Astrocyte of the cerebellum (primary cell): ENCODE results near the gene LEKR1.
"Not testable (repeated sequence)": the region's sequence is repeated elsewhere in the genome, so short reads cannot be mapped to it uniquely, and the experiment has no call there.

Experiments used
- DNase-seq: peaks from one replicate; pipeline ENCODE4 v3.0.0-alpha.2; 2011; ENCODE audit warnings: low read depth
- H3K4me3 ChIP-seq: 2 replicates; pipeline ENCODE4 v1.5.1; 2011; ENCODE audit warnings: mild to moderate bottlenecking, low read depth, low read length, moderate library complexity
- CTCF ChIP-seq: IDR thresholded peaks from 2 replicates; pipeline ENCODE4 v1.5.1; 2012; ENCODE audit warnings: low read length, low read depth, moderate library complexity, mild to moderate bottlenecking; ENCODE audit errors: missing control alignments
- in situ Hi-C: cut with HindIII; loops from 2 replicates; pipeline ENCODE4 v1.10.0; 2017; ENCODE audit warnings: low sequenced_read_pairs

The LEKR1 gene

GRCh38 chr3:156860873-156861272 is 34.7 kb downstream of the LEKR1 start:
- no peak for TF ChIP-seq CTCF
- no peak for DNase-seq
- in situ Hi-C loops: no loop called here
- no peak overlapping the region for H3K4me3 ChIP-seq

GRCh38 chr3:156862338-156862737 is 36.2 kb downstream of the LEKR1 start:
- DNase-seq: no peak
- H3K4me3 ChIP-seq: no peak overlapping the region

GRCh38 chr3:156865732-156866131 is 39.6 kb downstream of the LEKR1 start:
- in situ Hi-C loops: no loop called here
- H3K4me3 ChIP-seq: no peak overlapping the region
- TF ChIP-seq CTCF: no peak
- DNase-seq: no peak

More at GRCh38 chr3:156862338-156862737, 36.2 kb downstream of the LEKR1 start:
- in situ Hi-C loops: no loop called here
- no peak for TF ChIP-seq CTCF

GRCh38 chr3:156867174-156867573 is 41.0 kb downstream of the LEKR1 start:
- TF ChIP-seq CTCF: no peak
- in situ Hi-C loops: no loop called here
- no peak overlapping the region for H3K4me3 ChIP-seq
- no peak for DNase-seq

GRCh38 chr3:156867920-156868319 is 41.8 kb downstream of the LEKR1 start:
- in situ Hi-C loops: no loop called here
- H3K4me3 ChIP-seq: no peak overlapping the region
- no peak for DNase-seq
- TF ChIP-seq CTCF: no peak

- in situ Hi-C loops: no loop called here
- TF ChIP-seq CTCF: no peak
- no peak overlapping the region for H3K4me3 ChIP-seq
- DNase-seq: no peak
Measured at GRCh38 chr3:156873906-156874305, 47.8 kb downstream of the LEKR1 start.

GRCh38 chr3:156879491-156879890 is 53.3 kb downstream of the LEKR1 start:
- in situ Hi-C loops, H3K4me3 ChIP-seq, DNase-seq: not testable (repeated sequence)
